ENCODE measurements around the gene STXBP6.
"Not testable (repeated sequence)": the region's sequence is repeated elsewhere in the genome, so short reads cannot be mapped to it uniquely, and the experiment has no call there.

STXBP6 gene

GRCh38 chr14:24853446-24853845 lies 196.5 kb downstream of the STXBP6 start:
- DNase-seq (ENCODE audit: low spot score), result no peak

- DNase-seq (ENCODE audit: low spot score), result no peak
These were observed 197.5 kb downstream of the STXBP6 start for GRCh38 chr14:24852312-24853060.

GRCh38 chr14:24851837-24852236 lies 198.1 kb downstream of the STXBP6 start:
- DNase-seq (ENCODE audit: low spot score), result no peak

GRCh38 chr14:24851406-24851805 lies 198.5 kb downstream of the STXBP6 start:
- no peak for DNase-seq (ENCODE audit: low spot score)

GRCh38 chr14:24850072-24850471 lies 199.9 kb downstream of the STXBP6 start:
- DNase-seq (ENCODE audit: low spot score), result no peak

- no peak for DNase-seq (ENCODE audit: low spot score)
These were observed 200.5 kb downstream of the STXBP6 start for GRCh38 chr14:24849471-24849870.

- DNase-seq (ENCODE audit: low spot score), result peak; percentile 24
These were observed 201.7 kb downstream of the STXBP6 start for GRCh38 chr14:24848102-24848790.

GRCh38 chr14:24847568-24848095 lies 202.3 kb downstream of the STXBP6 start:
- no peak for DNase-seq (ENCODE audit: low spot score)

- DNase-seq (ENCODE audit: low spot score), result no peak
These were observed 203.7 kb downstream of the STXBP6 start for GRCh38 chr14:24846261-24846660.

GRCh38 chr14:24845851-24846250 lies 204.1 kb downstream of the STXBP6 start:
- DNase-seq (ENCODE audit: low spot score), result no peak

GRCh38 chr14:24844011-24844410 lies 205.9 kb downstream of the STXBP6 start:
- DNase-seq (ENCODE audit: low spot score), result no peak

- DNase-seq (ENCODE audit: low spot score), result no peak
These were observed 206.5 kb downstream of the STXBP6 start for GRCh38 chr14:24843494-24843893.

- DNase-seq (ENCODE audit: low spot score), result peak; percentile 16
These were observed 209.6 kb downstream of the STXBP6 start for GRCh38 chr14:24840204-24840893.

- DNase-seq (ENCODE audit: low spot score), result no peak
These were observed 210.2 kb downstream of the STXBP6 start for GRCh38 chr14:24839617-24840203.

GRCh38 chr14:24838945-24839616 lies 210.9 kb downstream of the STXBP6 start:
- no peak for DNase-seq (ENCODE audit: low spot score)

- DNase-seq (ENCODE audit: low spot score), result peak; percentile 70
These were observed 212.5 kb downstream of the STXBP6 start for GRCh38 chr14:24837280-24838046.

GRCh38 chr14:24836324-24836723 lies 213.6 kb downstream of the STXBP6 start:
- DNase-seq (ENCODE audit: low spot score), result not testable (repeated sequence)

GRCh38 chr14:24834956-24835355 lies 215.0 kb downstream of the STXBP6 start:
- no peak for DNase-seq (ENCODE audit: low spot score)

- no peak for DNase-seq (ENCODE audit: low spot score)
These were observed 216.6 kb downstream of the STXBP6 start for GRCh38 chr14:24833385-24833784.

- DNase-seq (ENCODE audit: low spot score), result no peak
These were observed 218.3 kb downstream of the STXBP6 start for GRCh38 chr14:24831677-24832076.

GRCh38 chr14:24829862-24830261 lies 220.1 kb downstream of the STXBP6 start:
- DNase-seq (ENCODE audit: low spot score), result no peak

All from GM03348 (cell line).